GM12801 (cell line): Measurements from ENCODE around the gene PDHA2.

Experiments used
- CTCF ChIP-seq: IDR thresholded peaks from one replicate; pipeline ENCODE4 v1.5.1; 2011; ENCODE audit warnings: control low read depth; ENCODE audit not compliant: insufficient read length; ENCODE audit errors: extremely low read depth

The PDHA2 gene

GRCh38 chr4:95839891-95840290 lies at the start of gene PDHA2:
Gene PDHA2 (plus strand): TSS chr4:95840093. CDS start chr4:95840151, 58 bp downstream.
- TF ChIP-seq CTCF, result no peak

- TF ChIP-seq CTCF, result no peak
Observed at GRCh38 chr4:95798003-95798402, 41.9 kb upstream of the PDHA2 start.

GRCh38 chr4:95798727-95799126 lies 41.2 kb upstream of the PDHA2 start:
- TF ChIP-seq CTCF, result no peak

DNA sequence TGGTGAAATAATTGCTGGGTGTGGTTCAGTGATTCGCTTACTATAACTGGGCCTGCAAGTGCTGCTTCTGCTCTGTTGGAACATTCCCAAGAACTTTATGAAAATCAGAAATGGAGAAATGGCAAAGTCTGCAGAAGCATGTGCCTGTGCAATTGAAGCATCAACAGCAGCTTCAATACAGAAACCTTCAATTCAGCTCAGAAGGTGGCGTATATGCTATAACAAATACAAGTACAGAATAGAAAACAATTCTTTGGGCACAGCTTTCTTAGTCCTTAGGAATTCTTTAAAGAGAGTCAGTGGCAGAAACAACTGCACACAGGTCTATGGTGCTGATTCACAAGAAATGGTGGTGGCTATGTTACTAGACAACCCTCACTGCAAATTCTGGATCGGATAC lies 18.0 kb upstream of the PDHA2 start:
- no peak for TF ChIP-seq CTCF

GRCh38 chr4:95825546-95825945 lies 14.3 kb upstream of the PDHA2 start:
- no peak for TF ChIP-seq CTCF

- no peak for TF ChIP-seq CTCF
Observed at GRCh38 chr4:95830651-95831050, 9.2 kb upstream of the PDHA2 start.

GRCh38 chr4:95831166-95831565 lies 8.7 kb upstream of the PDHA2 start:
- TF ChIP-seq CTCF, result no peak

GRCh38 chr4:95833711-95834194 lies 6.1 kb upstream of the PDHA2 start:
- TF ChIP-seq CTCF, result no peak
